ENCODE data around the gene GNG7. TPM values are rescaled to one million over a fixed set of nuclear protein-coding genes. Genes with fewer than 3 reads are reported as not detected.

Gene GNG7
- total RNA-seq, 6 experiments from 2014 or later: 1.3 to 3.7 (median 2.3) TPM

GRCh38 chr19:2503521-2504109 lies 198.9 kb downstream of the GNG7 start:
- DNase-seq (no peak), ATAC-seq (peak in 1 of 4 donors; percentile 6)
- Histone ChIP-seq H3K9me3 (no peaks in the 10 kb centered on the region), H3K27me3 (no peaks in the 10 kb centered on the region), H3K36me3 (no peaks in the 10 kb centered on the region), H3K4me3 (no peak overlapping the region), H3K27ac (no peak overlapping the region), H3K4me1 (peaks cover 0 to 6% (median 1%) of the 10 kb centered on the region in 4 donors)
- intact Hi-C loops (cut with DNase I): no loop called here
- WGBS (ENCODE audit: insufficient coverage, low coverage, low lambda C conversion rate, missing lambda C conversion rate): 54% methylated on average over 16 of the region's 21 CpGs
- TF ChIP-seq CTCF (IDR thresholded peaks at IDR 0.05) (no peak), POLR2A (IDR thresholded peaks at IDR 0.05) (no peak)

GRCh38 chr19:2500841-2501261 lies 201.6 kb downstream of the GNG7 start:
- DNase-seq (no peak), ATAC-seq (no peak)
- intact Hi-C loops (cut with DNase I): no loop called here
- H3K27me3 ChIP-seq: no peaks in the 10 kb centered on the region
- no peak overlapping the region for H3K4me3 ChIP-seq
- H3K36me3 ChIP-seq: no peaks in the 10 kb centered on the region
- peaks cover 0 to 4% (median 2%) of the 10 kb centered on the region in 4 donors for H3K4me1 ChIP-seq
- no peak overlapping the region for H3K27ac ChIP-seq
- TF ChIP-seq POLR2A (IDR thresholded peaks at IDR 0.05) (no peak), CTCF (IDR thresholded peaks at IDR 0.05) (no peak)
- no peaks in the 10 kb centered on the region for H3K9me3 ChIP-seq
- 72% methylated on average over 10 of the region's 12 CpGs for WGBS (ENCODE audit: insufficient coverage, low coverage, low lambda C conversion rate, missing lambda C conversion rate)

GRCh38 chr19:2500156-2500555 lies 202.3 kb downstream of the GNG7 start:
- ATAC-seq (no peak), DNase-seq (no peak)
- H3K36me3 ChIP-seq: no peaks in the 10 kb centered on the region
- TF ChIP-seq POLR2A (IDR thresholded peaks at IDR 0.05) (no peak), CTCF (IDR thresholded peaks at IDR 0.05) (no peak)
- H3K27ac ChIP-seq: no peak overlapping the region
- no peaks in the 10 kb centered on the region for H3K9me3 ChIP-seq
- intact Hi-C loops (cut with DNase I): no loop called here
- H3K4me3 ChIP-seq: no peak overlapping the region
- WGBS (ENCODE audit: insufficient coverage, low coverage, low lambda C conversion rate, missing lambda C conversion rate): 82% methylated on average over 11 of the region's 13 CpGs
- peaks cover 0 to 11% (median 5%) of the 10 kb centered on the region in 4 donors for H3K4me1 ChIP-seq
- no peaks in the 10 kb centered on the region for H3K27me3 ChIP-seq

GRCh38 chr19:2497186-2497585 lies 205.3 kb downstream of the GNG7 start:
- DNase-seq (no peak), ATAC-seq (no peak)
- Histone ChIP-seq H3K4me3 (no peak overlapping the region), H3K27me3 (no peaks in the 10 kb centered on the region), H3K27ac (no peak overlapping the region), H3K36me3 (no peaks in the 10 kb centered on the region), H3K4me1 (peaks cover 0 to 13% (median 6%) of the 10 kb centered on the region in 4 donors), H3K9me3 (no peaks in the 10 kb centered on the region)
- intact Hi-C loops (cut with DNase I): loop anchor here in 1 of 2 donors (10.0 kb wide), 1 partner anchor 78 kb away; no protein-coding TSS in a partner anchor
- 95% methylated on average over 5 of the region's 10 CpGs for WGBS (ENCODE audit: insufficient coverage, low coverage, low lambda C conversion rate, missing lambda C conversion rate)
- TF ChIP-seq POLR2A (IDR thresholded peaks at IDR 0.05): no peak
- TF ChIP-seq CTCF (IDR thresholded peaks at IDR 0.05): no peak

Measured in right lobe of liver (tissue), 6 donors.